Mesendoderm (in vitro differentiated cells): ENCODE measurements around the gene B4GALNT2.

Experiments used
- DNase-seq: peaks from one replicate; pipeline ENCODE4 v3.0.0; 2013
- H2AK5ac ChIP-seq: 2 replicates; pipeline ENCODE4 v1.6.1; 2013; ENCODE audit warnings: low read length, inconsistent platforms
- H2BK120ac ChIP-seq: 2 replicates; pipeline ENCODE4 v1.6.1; 2013; ENCODE audit warnings: low read depth, mild to moderate bottlenecking, low read length, moderate library complexity, mixed read lengths
- H2BK15ac ChIP-seq: replicated peaks from 2 replicates; pipeline ENCODE4 v1.6.1; 2013; ENCODE audit warnings: low read depth, mild to moderate bottlenecking, moderate library complexity
- H2BK5ac ChIP-seq: 2 replicates; pipeline ENCODE4 v1.6.1; 2013; ENCODE audit warnings: low read length, inconsistent platforms
- H3K18ac ChIP-seq: 2 replicates; pipeline ENCODE4 v1.6.1; 2013; ENCODE audit warnings: mild to moderate bottlenecking, low read length, mixed read lengths
- H3K23ac ChIP-seq: one replicate; pipeline ENCODE4 v1.6.1; 2013; ENCODE audit warnings: low read length
- H3K27ac ChIP-seq: 2 replicates; pipeline ENCODE4 v1.5.1; 2013; ENCODE audit warnings: low read depth, mild to moderate bottlenecking, inconsistent platforms, low read length, moderate library complexity
- H3K27me3 ChIP-seq: 2 replicates; pipeline ENCODE4 v1.6.1; 2013; ENCODE audit warnings: low read length, control low read depth, mild to moderate bottlenecking, inconsistent platforms; ENCODE audit not compliant: insufficient read depth, poor library complexity
- H3K36me3 ChIP-seq: 2 replicates; pipeline ENCODE4 v1.6.1; 2013; ENCODE audit warnings: low read length, inconsistent platforms; ENCODE audit not compliant: control insufficient read depth, insufficient read depth
- H3K4ac ChIP-seq: one replicate; pipeline ENCODE4 v1.6.1; 2013; ENCODE audit warnings: low read depth, mild to moderate bottlenecking, low read length, moderate library complexity
- H3K4me1 ChIP-seq: 2 replicates; pipeline ENCODE4 v1.6.1; 2013; ENCODE audit warnings: low read depth, low read length, inconsistent platforms; ENCODE audit not compliant: control insufficient read depth
- H3K4me2 ChIP-seq: 2 replicates; pipeline ENCODE4 v1.6.1; 2013; ENCODE audit warnings: low read length
- H3K4me3 ChIP-seq: 2 replicates; pipeline ENCODE4 v1.5.1; 2013; ENCODE audit warnings: mild to moderate bottlenecking, low read length
- H3K56ac ChIP-seq: one replicate; pipeline ENCODE4 v1.6.1; 2013; ENCODE audit warnings: low read length
- H3K79me1 ChIP-seq: 2 replicates; pipeline ENCODE4 v1.6.1; 2013; ENCODE audit warnings: low read length, inconsistent platforms
- H3K79me2 ChIP-seq: 2 replicates; pipeline ENCODE4 v1.6.1; 2013; ENCODE audit warnings: mild to moderate bottlenecking, low read length; ENCODE audit not compliant: control insufficient read depth, insufficient read depth
- H3K9ac ChIP-seq: 2 replicates; pipeline ENCODE4 v1.6.1; 2013; ENCODE audit warnings: low read length, inconsistent platforms
- H4K5ac ChIP-seq: one replicate; pipeline ENCODE4 v1.6.1; 2013; ENCODE audit warnings: low read length
- H4K8ac ChIP-seq: one replicate; pipeline ENCODE4 v1.6.1; 2013; ENCODE audit warnings: low read depth, mild to moderate bottlenecking, control low read depth, low read length, moderate library complexity
- WGBS: extraction: QIAGEN DNeasy Blood & Tissue Kit; methylation state at CpG from one replicate; pipeline ENCODE4 v1.1.7; 2013; ENCODE audit warnings: low lambda C conversion rate, missing lambda C conversion rate; ENCODE audit not compliant: insufficient coverage; ENCODE audit errors: extremely low coverage; 5-methylcytosine and 5-hydroxymethylcytosine counted together

The B4GALNT2 gene

GRCh38 chr17:49216482-49216881 is 83.9 kb downstream of the B4GALNT2 start:
- DNase-seq = no peak
- H4K5ac ChIP-seq = no peak overlapping the region
- H2BK5ac ChIP-seq = no peak overlapping the region
- no peaks in the 10 kb centered on the region for H3K79me2 ChIP-seq
- H3K56ac ChIP-seq = no peak overlapping the region
- no peak overlapping the region for H3K18ac ChIP-seq
- H3K4ac ChIP-seq = no peak overlapping the region
- H3K4me3 ChIP-seq = no peak overlapping the region
- no peak overlapping the region for H2AK5ac ChIP-seq
- H3K79me1 ChIP-seq = no peaks in the 10 kb centered on the region
- no peak overlapping the region for H3K27ac ChIP-seq
- no peak overlapping the region for H3K4me2 ChIP-seq
- H2BK120ac ChIP-seq = no peak overlapping the region
- H2BK15ac ChIP-seq = no peak overlapping the region
- no CpG with 5 or more reads among the region's 13 CpGs for WGBS
- H3K27me3 ChIP-seq = no peaks in the 10 kb centered on the region
- no peaks in the 10 kb centered on the region for H3K36me3 ChIP-seq
- H3K9ac ChIP-seq = no peak overlapping the region
- H3K4me1 ChIP-seq = no peaks in the 10 kb centered on the region
- H3K23ac ChIP-seq = no peak overlapping the region
- H4K8ac ChIP-seq = no peak overlapping the region

GRCh38 chr17:49216953-49217650 is 84.5 kb downstream of the B4GALNT2 start:
- no peak overlapping the region for H3K18ac ChIP-seq

GRCh38 chr17:49217651-49218413 is 85.3 kb downstream of the B4GALNT2 start:
- Histone ChIP-seq H3K18ac (no peak overlapping the region), H3K9ac (no peak overlapping the region), H2BK15ac (no peak overlapping the region), H3K4me1 (no peaks in the 10 kb centered on the region), H3K79me1 (no peaks in the 10 kb centered on the region), H3K4ac (no peak overlapping the region), H3K36me3 (no peaks in the 10 kb centered on the region), H2AK5ac (no peak overlapping the region), H4K8ac (no peak overlapping the region), H4K5ac (no peak overlapping the region), H3K27ac (no peak overlapping the region), H3K79me2 (no peaks in the 10 kb centered on the region), H3K27me3 (no peaks in the 10 kb centered on the region), H3K4me2 (no peak overlapping the region), H3K56ac (no peak overlapping the region), H3K4me3 (no peak overlapping the region), H3K23ac (no peak overlapping the region), H2BK5ac (no peak overlapping the region), H2BK120ac (no peak overlapping the region)
- DNase-seq = no peak
- WGBS = no CpG with 5 or more reads among the region's 17 CpGs

More at GRCh38 chr17:49216953-49217650, 84.5 kb downstream of the B4GALNT2 start:
- no peak overlapping the region for H3K27ac ChIP-seq
- no peak overlapping the region for H2BK5ac ChIP-seq
- no peak overlapping the region for H2BK120ac ChIP-seq
- H3K4me1 ChIP-seq = no peaks in the 10 kb centered on the region
- H3K27me3 ChIP-seq = no peaks in the 10 kb centered on the region
- no peak overlapping the region for H4K5ac ChIP-seq
- H3K4me2 ChIP-seq = no peak overlapping the region
- no peak overlapping the region for H3K4me3 ChIP-seq
- H3K56ac ChIP-seq = no peak overlapping the region
- no peak overlapping the region for H3K23ac ChIP-seq
- no peaks in the 10 kb centered on the region for H3K79me1 ChIP-seq
- H4K8ac ChIP-seq = no peak overlapping the region
- no CpG with 5 or more reads among the region's 11 CpGs for WGBS
- no peak for DNase-seq
- no peak overlapping the region for H3K9ac ChIP-seq
- no peak overlapping the region for H3K4ac ChIP-seq
- H2BK15ac ChIP-seq = no peak overlapping the region
- H3K36me3 ChIP-seq = no peaks in the 10 kb centered on the region
- H3K79me2 ChIP-seq = no peaks in the 10 kb centered on the region
- H2AK5ac ChIP-seq = no peak overlapping the region

GRCh38 chr17:49218941-49219913 is 86.7 kb downstream of the B4GALNT2 start:
- DNase-seq = no peak
- Histone ChIP-seq H3K79me2 (no peaks in the 10 kb centered on the region), H3K79me1 (no peaks in the 10 kb centered on the region)

GRCh38 chr17:49219987-49220386 is 87.4 kb downstream of the B4GALNT2 start:
- no peaks in the 10 kb centered on the region for H3K36me3 ChIP-seq
- no peaks in the 10 kb centered on the region for H3K79me1 ChIP-seq
- H3K18ac ChIP-seq = no peak overlapping the region
- no peak overlapping the region for H2BK5ac ChIP-seq
- no peak overlapping the region for H3K4ac ChIP-seq
- peaks cover 9% of the 10 kb centered on the region for H3K27me3 ChIP-seq
- no peak overlapping the region for H3K27ac ChIP-seq
- no peak overlapping the region for H2BK15ac ChIP-seq
- no peak overlapping the region for H2AK5ac ChIP-seq
- H3K23ac ChIP-seq = no peak overlapping the region
- H3K56ac ChIP-seq = no peak overlapping the region
- H4K8ac ChIP-seq = no peak overlapping the region
- H3K79me2 ChIP-seq = no peaks in the 10 kb centered on the region
- no peak for DNase-seq
- H3K4me1 ChIP-seq = no peaks in the 10 kb centered on the region
- no peak overlapping the region for H4K5ac ChIP-seq
- H3K9ac ChIP-seq = no peak overlapping the region
- no CpG with 5 or more reads among the region's 15 CpGs for WGBS
- H3K4me2 ChIP-seq = no peak overlapping the region
- no peak overlapping the region for H2BK120ac ChIP-seq
- no peak overlapping the region for H3K4me3 ChIP-seq

More at GRCh38 chr17:49218941-49219913, 86.7 kb downstream of the B4GALNT2 start:
- no peaks in the 10 kb centered on the region for H3K36me3 ChIP-seq
- peaks cover 7% of the 10 kb centered on the region for H3K27me3 ChIP-seq
- H2BK15ac ChIP-seq = no peak overlapping the region
- H3K9ac ChIP-seq = no peak overlapping the region
- no peak overlapping the region for H4K8ac ChIP-seq
- no peak overlapping the region for H3K18ac ChIP-seq
- no peak overlapping the region for H2BK5ac ChIP-seq
- H3K27ac ChIP-seq = no peak overlapping the region
- H2BK120ac ChIP-seq = no peak overlapping the region
- no peak overlapping the region for H3K23ac ChIP-seq
- no peak overlapping the region for H2AK5ac ChIP-seq
- H3K4me1 ChIP-seq = no peaks in the 10 kb centered on the region
- WGBS = no CpG with 5 or more reads among the region's 37 CpGs
- no peak overlapping the region for H3K4me3 ChIP-seq
- no peak overlapping the region for H3K4ac ChIP-seq
- H3K4me2 ChIP-seq = no peak overlapping the region
- no peak overlapping the region for H3K56ac ChIP-seq
- no peak overlapping the region for H4K5ac ChIP-seq
